Smooth muscle cell (in vitro differentiated cells): Measurements from ENCODE around the gene MED6. TPM values are rescaled to one million over a fixed set of nuclear protein-coding genes. Genes with fewer than 3 reads are reported as not detected.

Experiments used
- DNase-seq: peaks from one replicate; lab custom pipeline; 2025; ENCODE audit not compliant: unreplicated experiment; lab: John Stamatoyannopoulos, UW
- H2AFZ ChIP-seq: fragments of 200-600 bp; sonication (generic); 2 replicates; pipeline ENCODE4 v1.6.0; 2016; ENCODE audit warnings: antibody characterized with exemption, low read depth, mild to moderate bottlenecking
- H3F3A ChIP-seq: fragments of 200-600 bp; sonication (generic); 2 replicates; pipeline ENCODE4 v1.6.0; 2017; ENCODE audit warnings: antibody characterized with exemption, low read depth
- H3K27ac ChIP-seq: fragments of 200-600 bp; sonication (generic); 2 replicates; pipeline ENCODE4 v1.5.1; 2016; ENCODE audit warnings: low read depth, mild to moderate bottlenecking
- H3K27me3 ChIP-seq: fragments of 200-600 bp; sonication (generic); 2 replicates; pipeline ENCODE4 v1.6.1; 2016; ENCODE audit warnings: low read depth, mild to moderate bottlenecking
- H3K36me3 ChIP-seq: fragments of 200-600 bp; sonication (generic); 2 replicates; pipeline ENCODE4 v1.5.1; 2016; ENCODE audit warnings: low read depth
- H3K4me1 ChIP-seq: fragments of 200-600 bp; sonication (generic); 2 replicates; pipeline ENCODE4 v1.5.1; 2016; ENCODE audit warnings: low read depth
- H3K4me2 ChIP-seq: fragments of 200-600 bp; sonication (generic); 2 replicates; pipeline ENCODE4 v1.6.0; 2016; ENCODE audit warnings: mild to moderate bottlenecking
- H3K4me3 ChIP-seq: fragments of 200-600 bp; sonication (generic); 2 replicates; pipeline ENCODE4 v1.5.1; 2016; ENCODE audit warnings: mild to moderate bottlenecking
- H3K79me2 ChIP-seq: fragments of 200-600 bp; sonication (generic); 2 replicates; pipeline ENCODE4 v1.6.0; 2016; ENCODE audit warnings: low read depth, mild to moderate bottlenecking
- H3K9ac ChIP-seq: fragments of 200-600 bp; sonication (generic); 2 replicates; pipeline ENCODE4 v1.6.0; 2016; ENCODE audit warnings: low read depth
- H3K9me3 ChIP-seq: fragments of 200-600 bp; sonication (generic); replicated peaks from 2 replicates; pipeline ENCODE4 v1.5.1; 2016; ENCODE audit warnings: low read depth
- H4K20me1 ChIP-seq: fragments of 200-600 bp; sonication (generic); 2 replicates; pipeline ENCODE4 v1.6.0; 2016; ENCODE audit warnings: low read depth
- WGBS: methylation state at CpG from one replicate; pipeline ENCODE4 v1.1.7; 2016; ENCODE audit warnings: low lambda C conversion rate; 5-methylcytosine and 5-hydroxymethylcytosine counted together
- polyA plus RNA-seq: library from polyadenylated mRNA; unstranded; fragments of >200 nt; fragmentation: Nextera tagmentation; extraction: Ambion mirVana; gene quantifications from 2 replicates; pipeline ENCODE4 v1.2.1, GENCODE V29; 2016
- total RNA-seq: library from RNA; depleted of rRNA; stranded (reverse); fragments of >200 nt; gene quantifications from 2 replicates; pipeline ENCODE4 v1.2.3, GENCODE V29; 2014
- TF ChIP-seq, protein P1 (sequence below): fragments of 200-600 bp; sonication (generic); IDR thresholded peaks from 2 replicates; pipeline ENCODE4 v1.5.1; 2017; ENCODE audit warnings: borderline replicate concordance, mild to moderate bottlenecking, antibody characterized with exemption; ENCODE audit not compliant: insufficient read depth, poor library complexity, severe bottlenecking

Gene MED6
- total and polyA plus RNA-seq, 2 experiments from 2014 or later = 45.6 to 58.2 TPM

DNA sequence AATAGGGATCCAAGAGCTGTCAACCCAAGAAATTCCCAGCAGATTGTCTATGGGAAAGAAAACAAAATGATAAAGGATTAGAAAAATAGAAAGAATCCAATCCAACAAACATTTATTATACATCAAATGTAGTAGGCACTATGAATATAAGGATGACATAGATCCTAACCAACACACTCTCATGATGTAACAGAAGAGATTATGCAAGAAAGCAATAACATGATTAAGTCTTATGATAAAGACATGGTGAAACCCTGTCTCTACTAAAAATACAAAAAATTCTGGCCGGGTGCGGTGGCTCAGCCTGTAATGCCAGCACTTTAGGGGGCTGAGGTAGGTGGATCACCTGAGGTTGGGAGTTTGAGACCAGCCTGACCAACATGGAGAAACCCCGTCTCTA lies 2.7 kb downstream of the MED6 start:
- peaks cover 8% of the 10 kb centered on the region for H3K4me1 ChIP-seq
- H4K20me1 ChIP-seq = peaks cover 47% of the 10 kb centered on the region
- no peak overlapping the region for H3K9ac ChIP-seq
- H3K9me3 ChIP-seq = no peaks in the 10 kb centered on the region
- H3K36me3 ChIP-seq = no peaks in the 10 kb centered on the region
- no peaks in the 10 kb centered on the region for H3F3A ChIP-seq
- DNase-seq = no peak
- no peaks in the 10 kb centered on the region for H3K27me3 ChIP-seq
- no peak overlapping the region for H3K27ac ChIP-seq
- 97% methylated on average over 3 of the region's 3 CpGs for WGBS
- TF ChIP-seq, protein P1, sequence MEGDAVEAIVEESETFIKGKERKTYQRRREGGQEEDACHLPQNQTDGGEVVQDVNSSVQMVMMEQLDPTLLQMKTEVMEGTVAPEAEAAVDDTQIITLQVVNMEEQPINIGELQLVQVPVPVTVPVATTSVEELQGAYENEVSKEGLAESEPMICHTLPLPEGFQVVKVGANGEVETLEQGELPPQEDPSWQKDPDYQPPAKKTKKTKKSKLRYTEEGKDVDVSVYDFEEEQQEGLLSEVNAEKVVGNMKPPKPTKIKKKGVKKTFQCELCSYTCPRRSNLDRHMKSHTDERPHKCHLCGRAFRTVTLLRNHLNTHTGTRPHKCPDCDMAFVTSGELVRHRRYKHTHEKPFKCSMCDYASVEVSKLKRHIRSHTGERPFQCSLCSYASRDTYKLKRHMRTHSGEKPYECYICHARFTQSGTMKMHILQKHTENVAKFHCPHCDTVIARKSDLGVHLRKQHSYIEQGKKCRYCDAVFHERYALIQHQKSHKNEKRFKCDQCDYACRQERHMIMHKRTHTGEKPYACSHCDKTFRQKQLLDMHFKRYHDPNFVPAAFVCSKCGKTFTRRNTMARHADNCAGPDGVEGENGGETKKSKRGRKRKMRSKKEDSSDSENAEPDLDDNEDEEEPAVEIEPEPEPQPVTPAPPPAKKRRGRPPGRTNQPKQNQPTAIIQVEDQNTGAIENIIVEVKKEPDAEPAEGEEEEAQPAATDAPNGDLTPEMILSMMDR = no peak
- no peak overlapping the region for H3K4me3 ChIP-seq
- no peak overlapping the region for H2AFZ ChIP-seq
- peaks cover 59% of the 10 kb centered on the region for H3K79me2 ChIP-seq
- no peak overlapping the region for H3K4me2 ChIP-seq

DNA sequence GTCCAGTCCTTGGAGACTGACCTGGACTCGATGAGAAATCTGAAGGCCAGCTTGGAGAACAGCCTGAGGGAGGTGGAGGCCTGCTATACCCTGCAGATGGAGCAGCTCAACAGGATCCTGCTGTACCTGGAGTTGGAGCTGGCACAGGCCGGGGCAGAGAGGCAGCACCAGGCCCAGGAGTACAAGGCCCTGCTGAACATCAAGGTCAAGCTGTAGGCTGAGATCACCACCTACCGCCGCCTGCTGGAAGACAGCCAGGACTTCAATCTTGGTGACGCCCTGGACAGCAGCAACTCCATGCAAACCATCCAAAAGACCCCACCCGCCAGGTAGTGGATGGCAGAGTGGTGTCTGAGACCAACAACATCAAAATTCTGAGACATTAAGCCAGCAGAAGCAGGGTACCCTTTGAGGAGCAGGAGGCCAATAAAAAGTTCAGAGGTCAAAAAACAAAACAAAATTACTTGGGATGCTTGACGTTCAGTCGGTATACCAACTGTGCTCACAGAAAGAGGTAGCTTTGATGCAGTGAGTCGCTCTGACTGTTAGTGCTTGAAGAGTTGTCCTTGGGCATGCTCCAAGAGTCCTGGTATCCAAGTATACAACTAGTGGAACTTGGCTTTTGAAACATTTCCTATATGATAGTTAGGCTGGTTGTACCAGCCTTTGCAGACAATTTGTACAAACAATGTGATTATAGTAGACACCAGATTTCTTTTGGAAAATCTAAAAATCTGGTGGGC lies 4.8 kb downstream of the MED6 start:
- H3K79me2 ChIP-seq = peaks cover 60% of the 10 kb centered on the region
- 96% methylated on average over 9 of the region's 9 CpGs for WGBS
- H3K36me3 ChIP-seq = peaks cover 10% of the 10 kb centered on the region
- no peak overlapping the region for H2AFZ ChIP-seq
- no peak overlapping the region for H3K9ac ChIP-seq
- peaks cover 8% of the 10 kb centered on the region for H3K4me1 ChIP-seq
- H4K20me1 ChIP-seq = peaks cover 59% of the 10 kb centered on the region
- no peak overlapping the region for H3K4me3 ChIP-seq
- H3K27ac ChIP-seq = no peak overlapping the region
- H3K9me3 ChIP-seq = no peaks in the 10 kb centered on the region
- no peaks in the 10 kb centered on the region for H3F3A ChIP-seq
- H3K4me2 ChIP-seq = no peak overlapping the region
- TF ChIP-seq, protein P1 = no peak
- DNase-seq = no peak
- no peaks in the 10 kb centered on the region for H3K27me3 ChIP-seq

DNA sequence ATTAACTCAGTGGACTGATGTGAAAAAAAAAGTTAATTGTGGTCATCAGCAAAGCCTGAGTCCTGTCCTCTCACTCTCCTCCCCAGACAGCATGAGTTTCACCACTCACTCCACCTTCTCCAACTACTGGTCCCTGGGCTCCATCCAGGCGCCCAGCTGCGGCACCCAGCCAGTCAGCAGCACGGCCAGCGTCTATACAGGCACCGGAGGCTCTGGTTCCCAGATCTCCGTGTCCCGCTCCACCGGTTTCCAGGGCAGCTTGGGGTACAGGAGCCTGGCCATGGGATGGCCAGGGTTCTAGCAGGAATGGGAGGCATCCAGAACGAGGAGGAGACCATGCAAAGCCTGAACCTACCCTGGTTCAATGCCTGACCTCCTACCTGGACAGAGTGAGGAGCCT lies 6.0 kb downstream of the MED6 start:
- DNase-seq = no peak
- H2AFZ ChIP-seq = no peak overlapping the region

More for the DNA sequence above, 6.0 kb downstream of the MED6 start:
- H3F3A ChIP-seq = no peaks in the 10 kb centered on the region
- no peak overlapping the region for H3K9ac ChIP-seq
- no peaks in the 10 kb centered on the region for H3K27me3 ChIP-seq
- WGBS = 98% methylated on average over 9 of the region's 9 CpGs
- no peaks in the 10 kb centered on the region for H3K9me3 ChIP-seq
- peaks cover 6% of the 10 kb centered on the region for H3K4me1 ChIP-seq
- H3K27ac ChIP-seq = no peak overlapping the region
- H3K36me3 ChIP-seq = peaks cover 14% of the 10 kb centered on the region
- H3K4me2 ChIP-seq = no peak overlapping the region
- TF ChIP-seq, protein P1 = no peak
- no peak overlapping the region for H3K4me3 ChIP-seq
- H3K79me2 ChIP-seq = peaks cover 58% of the 10 kb centered on the region
- peaks cover 63% of the 10 kb centered on the region for H4K20me1 ChIP-seq
